GM19025 (cell line): ENCODE results near the gene RPS6KA2.

ENCODE experiments used
- ATAC-seq: cut with Tn5 transposase; IDR thresholded peaks from one replicate; pipeline ENCODE4 v1.9.1; 2021; ENCODE audit warnings: mild to moderate bottlenecking, low read depth, moderate library complexity; ENCODE audit not compliant: unreplicated experiment

RPS6KA2 gene

DNA sequence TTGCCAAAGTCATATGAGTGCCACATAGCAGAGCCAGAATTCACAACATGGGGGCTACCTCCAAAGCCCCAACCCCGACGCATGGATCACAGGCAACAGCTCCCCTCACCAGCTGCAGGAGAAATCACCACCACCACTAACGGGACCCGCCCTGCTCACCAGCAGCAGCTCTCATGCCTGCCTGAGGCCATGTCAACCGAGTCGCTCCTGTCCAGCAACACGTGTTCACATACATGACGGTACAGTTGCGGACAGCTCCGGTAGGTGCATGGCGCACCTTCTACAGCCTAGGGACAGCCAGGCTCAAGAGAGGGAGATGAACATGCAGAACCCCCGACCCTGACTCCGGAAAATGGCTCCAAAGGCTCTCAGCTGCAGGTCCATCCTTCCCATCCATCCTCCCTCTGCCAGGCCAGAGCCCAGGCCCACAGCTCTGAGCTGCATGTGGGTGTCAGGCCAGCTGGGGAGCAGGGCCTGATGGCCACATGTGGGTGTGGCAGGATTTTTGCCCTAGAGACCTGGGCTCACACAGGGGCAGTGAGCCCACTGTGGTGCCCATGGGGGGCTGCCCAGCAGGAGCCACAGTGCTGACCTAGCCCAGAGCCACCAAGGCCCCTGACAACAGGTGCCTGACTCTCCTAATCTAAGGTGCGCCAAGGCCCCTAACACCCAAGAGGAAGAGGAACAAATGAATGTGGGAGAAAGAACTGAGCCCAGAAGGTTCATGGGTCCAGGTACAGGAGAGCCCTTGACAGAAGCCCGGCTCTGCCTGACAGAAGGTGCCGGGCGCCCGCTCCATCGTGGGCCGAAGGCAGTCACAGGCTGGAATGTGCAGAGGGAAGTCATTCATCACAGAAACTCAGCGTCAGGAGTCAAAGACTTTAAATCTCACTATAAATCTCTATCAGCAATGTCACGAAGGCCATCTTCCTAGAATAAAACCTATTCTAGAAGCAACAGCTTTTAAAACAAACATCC, 10.5 kb downstream of the RPS6KA2 start:
- no peak for ATAC-seq

DNA sequence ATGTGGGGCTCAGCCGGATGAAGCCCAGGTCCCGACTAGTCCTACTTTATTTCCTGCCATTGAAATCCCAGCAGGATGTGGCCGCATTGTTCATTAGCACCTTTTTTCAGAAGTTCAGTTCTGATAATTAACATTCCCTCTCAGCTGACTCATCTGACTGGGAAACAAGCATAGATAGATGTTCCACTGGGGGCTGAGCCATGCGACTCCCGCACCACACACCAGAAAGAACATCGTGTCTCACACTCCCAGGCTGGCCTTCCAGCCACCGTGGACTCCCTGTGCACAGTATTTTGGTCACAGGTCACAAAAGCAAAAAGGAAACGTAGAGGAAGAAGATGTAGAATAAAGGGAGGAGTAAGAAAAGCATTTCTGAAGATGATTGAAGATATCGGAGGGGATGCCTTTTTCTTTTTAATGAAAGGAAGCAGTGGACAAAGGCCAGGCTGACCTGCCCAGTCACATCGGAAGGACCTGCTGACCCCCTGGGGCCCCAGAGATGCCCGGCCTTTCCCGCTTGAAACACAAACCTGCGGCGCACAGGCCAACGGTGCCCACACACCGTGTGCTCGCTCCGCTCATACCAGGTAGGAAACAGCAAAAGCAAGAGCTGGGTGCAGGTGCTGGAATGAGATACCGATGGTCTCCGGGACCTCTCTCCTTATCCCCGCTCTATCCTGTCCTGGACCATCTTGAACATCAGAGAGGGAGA, 11.8 kb downstream of the RPS6KA2 start:
- ATAC-seq: no peak

DNA sequence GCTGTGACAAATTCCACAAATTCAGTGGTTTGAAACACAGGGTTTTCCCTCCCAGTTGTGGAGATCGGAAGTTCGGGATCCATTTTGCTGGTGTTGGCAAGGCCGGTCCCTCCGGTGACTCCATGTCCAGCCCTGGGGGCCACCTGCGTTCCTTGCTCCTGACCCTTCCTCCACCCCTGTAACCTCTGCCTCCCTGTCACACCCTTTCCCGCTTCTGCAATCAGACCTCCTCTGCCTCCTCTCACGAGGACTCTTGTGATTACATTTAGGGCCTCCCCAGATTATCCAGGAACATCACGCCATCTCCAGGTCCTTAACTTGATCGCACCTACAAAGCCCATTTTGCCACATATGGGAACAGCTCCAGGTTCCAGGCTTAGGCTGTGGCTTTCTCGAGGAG, 12.5 kb downstream of the RPS6KA2 start:
- ATAC-seq: no peak

GRCh38 chr6:166614171-166614583, 12.9 kb downstream of the RPS6KA2 start:
- ATAC-seq: no peak

DNA sequence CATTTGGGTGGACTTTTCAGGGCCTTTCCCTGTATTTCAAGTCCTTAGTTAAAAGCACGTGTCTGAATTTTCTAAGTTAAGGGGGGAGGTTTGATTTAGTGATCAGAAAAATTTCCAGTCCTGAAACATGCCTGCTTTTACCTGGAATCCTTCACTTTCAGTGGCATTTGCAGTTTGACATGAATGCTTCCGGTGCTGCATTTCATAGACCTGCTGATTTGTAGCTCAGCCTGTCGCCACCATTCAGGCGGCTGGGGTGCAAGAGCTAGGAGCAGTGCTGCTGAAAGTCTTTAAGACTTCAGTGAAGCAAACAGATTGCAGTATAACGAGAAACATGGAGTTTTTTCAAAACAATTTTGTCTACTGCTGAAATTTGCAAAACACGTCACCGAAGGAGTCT, 14.0 kb downstream of the RPS6KA2 start:
- no peak for ATAC-seq

DNA sequence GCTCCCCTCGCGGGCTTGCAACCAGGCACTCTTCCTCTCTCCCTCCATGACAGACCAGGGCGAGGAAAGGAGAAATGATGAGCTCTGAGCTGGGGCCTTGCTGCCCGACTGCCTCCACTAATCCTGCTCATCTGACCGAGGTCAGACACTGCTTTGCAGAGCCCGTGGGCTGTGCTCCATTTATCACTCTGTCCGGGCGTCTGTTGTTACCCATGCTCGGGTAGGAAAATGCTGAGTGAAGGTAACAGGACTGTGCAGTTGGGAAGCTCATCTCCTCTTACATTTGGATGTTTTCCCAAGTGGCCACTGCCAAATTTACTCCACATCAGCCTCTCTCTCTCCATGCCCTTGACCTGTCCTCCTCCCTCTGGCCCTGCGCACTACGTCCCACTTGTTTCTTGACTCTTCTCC, 14.6 kb downstream of the RPS6KA2 start:
- no peak for ATAC-seq

- ATAC-seq: no peak
Observed at GRCh38 chr6:166611631-166612030, 15.4 kb downstream of the RPS6KA2 start.

- no peak for ATAC-seq
Observed at GRCh38 chr6:166610069-166610468, 17.0 kb downstream of the RPS6KA2 start.

DNA sequence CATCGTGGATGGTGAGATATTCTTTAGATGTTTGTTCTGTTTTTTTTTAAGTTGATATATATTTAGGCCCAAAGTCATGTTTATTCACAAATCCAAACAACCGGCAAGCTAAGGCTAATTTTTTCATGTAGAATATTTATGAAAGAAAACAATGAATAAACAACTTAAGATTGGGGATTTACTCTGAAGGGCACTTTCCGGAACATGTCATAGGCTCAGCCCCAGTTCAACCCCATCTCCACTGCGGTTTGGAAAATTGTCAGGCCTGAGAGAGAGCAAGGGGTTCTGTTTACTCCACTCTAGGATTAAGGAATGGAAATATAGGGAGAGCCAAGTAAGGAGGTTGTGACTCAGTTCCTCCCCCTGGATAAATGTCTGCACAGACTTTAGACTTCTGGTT, 18.3 kb downstream of the RPS6KA2 start:
- ATAC-seq: no peak

DNA sequence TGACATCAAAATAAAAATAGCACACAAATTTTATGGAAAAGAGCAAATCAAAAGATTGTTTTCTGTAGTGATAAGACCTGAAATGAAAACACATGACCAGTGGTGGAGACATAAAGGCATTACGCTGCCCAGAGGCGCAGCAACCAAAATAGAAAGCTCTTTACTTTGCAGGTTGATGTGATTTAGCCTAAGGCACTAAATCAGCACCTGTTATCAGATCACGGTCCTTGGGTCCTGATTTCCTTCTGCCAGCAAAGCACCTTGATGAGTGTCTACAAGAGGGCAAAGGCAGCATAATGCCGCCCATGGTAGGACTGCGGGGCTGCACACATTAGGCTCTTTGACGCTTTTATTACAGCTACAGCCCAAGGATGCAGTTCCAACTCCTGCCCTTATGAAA, 21.3 kb downstream of the RPS6KA2 start:
- ATAC-seq: no peak

DNA sequence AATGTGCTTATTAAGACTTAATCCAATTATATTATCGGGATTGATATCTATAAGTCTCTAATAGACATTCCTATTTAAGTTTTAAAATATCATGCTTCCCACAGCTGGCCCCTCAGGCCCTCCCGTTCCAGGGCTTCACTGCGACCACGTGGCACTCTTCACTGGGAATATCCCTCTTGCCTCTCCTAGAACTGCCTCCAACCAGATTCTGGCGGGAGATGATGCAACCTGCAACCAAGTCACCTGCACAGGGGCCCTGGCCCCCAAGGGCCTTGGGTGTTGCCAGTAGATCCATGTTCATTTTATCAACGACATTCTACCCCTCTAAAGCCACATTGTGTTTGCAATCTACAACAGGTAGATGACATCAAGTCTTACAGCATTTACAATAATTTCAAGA, 22.1 kb downstream of the RPS6KA2 start:
- no peak for ATAC-seq

GRCh38 chr6:166604328-166604727, 22.7 kb downstream of the RPS6KA2 start:
- ATAC-seq: no peak

DNA sequence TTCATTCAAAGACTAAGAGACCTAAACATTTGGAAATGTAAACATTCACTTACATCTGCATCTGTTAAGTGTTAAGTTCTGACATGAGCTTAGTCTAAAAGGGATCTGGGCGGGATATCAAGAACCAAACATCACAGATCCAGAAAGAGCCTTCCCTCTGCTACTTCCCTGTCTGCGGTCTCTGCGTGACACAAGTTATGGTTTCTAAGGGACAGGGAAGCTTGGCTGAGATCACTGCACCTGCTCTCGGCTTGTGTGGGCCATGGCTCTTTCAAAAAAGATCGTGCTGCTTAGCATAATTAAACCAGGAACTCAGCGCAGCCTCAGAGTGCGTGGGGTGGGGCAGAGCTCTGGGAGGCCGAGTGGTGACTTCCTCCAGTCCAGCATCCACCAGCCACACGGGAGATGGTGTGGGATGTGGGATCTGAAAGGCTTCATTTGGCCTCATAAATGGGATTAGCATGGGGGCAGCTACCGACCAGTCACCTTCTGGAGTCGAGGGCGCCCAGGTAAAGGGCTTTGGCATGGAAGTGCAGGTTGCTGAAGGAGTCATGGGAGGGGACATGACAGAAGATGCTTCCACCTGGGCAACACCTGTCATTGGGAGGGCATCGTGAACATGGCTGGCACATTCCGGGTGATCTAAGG, 23.9 kb downstream of the RPS6KA2 start:
- ATAC-seq: no peak

GRCh38 chr6:166601956-166602355, 25.1 kb downstream of the RPS6KA2 start:
- ATAC-seq: no peak

- no peak for ATAC-seq
Observed at GRCh38 chr6:166600931-166601330, 26.1 kb downstream of the RPS6KA2 start.

DNA sequence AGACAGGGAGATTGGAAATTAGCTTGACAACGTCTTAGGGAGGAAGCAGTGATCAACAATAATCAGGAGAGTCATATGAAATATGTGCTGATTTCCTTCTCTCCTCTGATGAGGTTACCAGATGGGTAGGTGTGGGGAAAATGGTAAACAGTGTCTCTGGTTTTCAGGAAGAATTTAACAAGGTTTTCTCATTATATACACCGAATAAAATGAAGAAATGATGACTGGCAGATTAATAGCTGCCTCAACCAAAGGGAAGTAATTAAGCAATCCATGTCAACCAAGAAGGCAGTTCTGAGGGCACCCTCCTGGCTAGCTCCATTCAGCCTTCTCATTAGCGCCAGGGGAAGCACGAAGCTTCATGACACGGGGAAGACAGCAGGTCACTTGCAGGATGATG, 27.8 kb downstream of the RPS6KA2 start:
- ATAC-seq: no peak

DNA sequence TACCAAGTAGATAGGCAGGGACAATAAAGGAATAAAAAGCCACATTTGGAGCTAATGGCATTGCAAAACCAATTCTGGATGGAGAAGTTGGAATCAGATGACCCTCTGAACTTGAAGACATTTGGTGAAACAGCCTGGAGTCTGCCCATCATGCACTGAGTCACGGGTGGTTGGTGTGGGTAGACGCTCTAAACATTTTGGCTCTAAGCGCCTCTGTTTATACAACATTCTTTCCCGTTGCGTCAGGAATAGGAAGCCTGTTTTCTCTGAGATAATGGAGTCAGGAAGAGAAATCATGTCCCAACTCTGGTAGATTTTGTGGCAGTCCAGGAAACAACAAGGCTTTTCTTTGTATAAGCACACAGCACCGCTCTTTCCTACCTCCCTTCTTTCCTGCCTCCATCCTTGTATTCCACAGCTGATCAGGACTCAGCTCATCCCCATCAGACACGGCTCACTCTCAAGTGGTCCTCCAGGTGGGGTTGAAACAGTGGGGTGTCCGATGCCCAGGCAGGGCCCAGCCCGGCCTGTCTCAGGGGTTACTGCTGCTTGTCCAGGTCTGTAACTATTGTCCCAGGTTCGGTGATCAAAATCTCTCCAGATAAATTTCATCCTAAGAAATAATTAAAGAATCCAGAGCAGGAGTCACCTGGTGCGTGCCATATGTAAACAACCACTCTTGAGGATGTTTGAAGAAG, 28.5 kb downstream of the RPS6KA2 start:
- no peak for ATAC-seq

DNA sequence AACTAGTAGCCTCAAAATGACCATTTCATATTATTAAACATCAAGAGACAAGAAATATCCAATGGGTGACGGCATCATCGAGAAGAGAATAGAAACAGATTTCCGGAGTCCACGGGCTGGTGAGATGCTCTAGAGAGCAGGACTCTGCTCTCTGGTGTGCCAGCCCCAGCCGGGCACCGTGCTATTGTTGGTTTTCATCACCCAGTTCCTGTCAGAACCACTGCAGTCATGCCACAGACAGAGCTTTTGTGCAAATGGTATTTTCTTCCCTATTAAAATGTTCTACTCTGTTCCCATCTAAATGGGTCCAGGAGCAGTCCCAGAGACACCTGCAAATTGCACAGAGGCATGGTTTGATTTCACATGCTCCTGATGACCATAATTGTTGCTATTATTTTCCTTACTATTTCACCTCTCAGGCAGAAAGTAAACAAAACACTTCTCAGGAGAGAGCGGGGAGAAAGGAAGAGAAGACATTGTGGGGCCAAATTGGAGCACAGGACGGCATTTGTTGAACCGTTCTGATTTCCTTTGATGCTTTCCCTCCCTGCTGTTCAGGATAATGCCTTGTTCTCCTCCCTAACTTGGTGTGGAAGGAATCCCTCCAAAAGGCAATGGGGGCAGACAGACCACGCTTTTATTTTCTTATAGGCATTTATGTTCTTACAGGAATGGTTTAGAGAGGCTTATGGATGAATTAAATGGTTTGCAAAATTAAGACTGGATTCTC, 29.2 kb downstream of the RPS6KA2 start:
- no peak for ATAC-seq

GRCh38 chr6:166596776-166597507, 30.1 kb downstream of the RPS6KA2 start:
- ATAC-seq: no peak
